H1 (cell line): Measurements from ENCODE around the gene IDH3A. TPM values are rescaled to one million over a fixed set of nuclear protein-coding genes. Genes with fewer than 3 reads are reported as not detected.

Experiments used
- BRCA1 ChIP-seq: IDR thresholded peaks from 2 replicates; pipeline ENCODE4 v1.6.1; 2012; ENCODE audit warnings: low read depth, low read length, improper control_type of control experiment
- EP300 ChIP-seq, 2 experiments: IDR thresholded peaks; 1 replicate in 1 of 2; 2 replicates in 1 of 2; pipeline ENCODE4 v1.6.1; 2011 to 2012; ENCODE audit warnings: low read depth in 2 of 2, low read length in 2 of 2, mild to moderate bottlenecking in 2 of 2, borderline replicate concordance in 1 of 2, inconsistent platforms in 1 of 2, moderate library complexity in 1 of 2
- KDM4A ChIP-seq: IDR thresholded peaks from one replicate; pipeline ENCODE4 v1.7.1; 2012; ENCODE audit warnings: low read depth, mild to moderate bottlenecking, moderate library complexity, low read length, inconsistent platforms; ENCODE audit not compliant: severe bottlenecking
- MAX ChIP-seq: IDR thresholded peaks from 2 replicates; pipeline ENCODE4 v1.6.1; 2012; ENCODE audit warnings: inconsistent platforms
- NRF1 ChIP-seq: IDR thresholded peaks from 2 replicates; pipeline ENCODE4 v1.6.1; 2011; ENCODE audit warnings: mild to moderate bottlenecking, low read depth, low read length, improper control_type of control experiment
- POLR2A ChIP-seq, 2 experiments: IDR thresholded peaks; 1 replicate in 1 of 2; 2 replicates in 1 of 2; pipeline ENCODE4 v1.6.1; 2011; ENCODE audit warnings: low read depth in 2 of 2, low read length in 2 of 2, mild to moderate bottlenecking in 2 of 2; ENCODE audit errors: control extremely low read depth in 1 of 2
- POLR2AphosphoS5 ChIP-seq: IDR thresholded peaks from 2 replicates; pipeline ENCODE4 v1.6.1; 2011; ENCODE audit warnings: low read depth, low read length
- RAD21 ChIP-seq, 2 experiments: IDR thresholded peaks in 1 of 2; conservative IDR thresholded peaks in 1 of 2; 2 replicates each; pipeline ENCODE4 v1.6.1; 2011; ENCODE audit warnings: low read depth in 2 of 2, low read length in 2 of 2, improper control_type of control experiment in 1 of 2, inconsistent platforms in 1 of 2, mild to moderate bottlenecking in 1 of 2, moderate library complexity in 1 of 2
- RNF2 ChIP-seq: fragments of 200-900, 300-1000 bp; sonication (generic); IDR thresholded peaks from 2 replicates; pipeline ENCODE4 v1.7.1; 2016; ENCODE audit warnings: borderline replicate concordance, low read depth, mild to moderate bottlenecking, antibody characterized with exemption, low read length; ENCODE audit not compliant: poor library complexity, severe bottlenecking; ENCODE audit errors: missing control alignments
- SIN3A ChIP-seq, 2 experiments: IDR thresholded peaks in 1 of 2; conservative IDR thresholded peaks in 1 of 2; 2 replicates each; pipeline ENCODE4 v1.6.1; 2011 to 2012; ENCODE audit warnings: low read length in 2 of 2, improper control_type of control experiment in 1 of 2, low read depth in 1 of 2, mild to moderate bottlenecking in 1 of 2
- SIRT6 ChIP-seq: IDR thresholded peaks from one replicate; pipeline ENCODE4 v1.7.1; 2012; ENCODE audit warnings: low read length, inconsistent platforms
- TAF1 ChIP-seq: IDR thresholded peaks from 2 replicates; pipeline ENCODE4 v1.6.1; 2011; ENCODE audit warnings: mild to moderate bottlenecking, low read depth, low read length
- TEAD4 ChIP-seq: IDR thresholded peaks from 2 replicates; pipeline ENCODE4 v1.6.1; 2012; ENCODE audit warnings: low read depth, low read length, inconsistent platforms, mixed read lengths
- polyA plus RNA-seq, 7 experiments: library from polyadenylated mRNA; depleted of rRNA in 3 of 7; stranded (reverse) in 5 of 7; unstranded in 2 of 7; fragments of >200 nt in 5 of 7; fragments of 200-250 nt in 2 of 7; gene quantifications; 1 replicate in 5 of 7; 2 replicates in 1 of 7; 4 replicates in 1 of 7; pipeline versions ENCODE4 v1.2.1 to v1.2.3, GENCODE V29; 2011 to 2013; ENCODE audit warnings: missing spikeins in 2 of 7, mixed read lengths in 2 of 7
- total RNA-seq: library from RNA; stranded (reverse); fragmentation: NEBNext Ultra II Directional; extraction: Animal tissue kit (Norgen Biotek cat#: 25700); gene quantifications from 2 replicates; pipeline ENCODE4 v1.2.1, GENCODE V29; 2021
- TF ChIP-seq, protein P1 (sequence below): IDR thresholded peaks from 2 replicates; pipeline ENCODE4 v1.6.1; 2012; ENCODE audit warnings: low read length, inconsistent platforms

The IDH3A gene
- total and polyA plus RNA-seq, 2 of the 8 experiments (the other 6 are each of a cell fraction or from before 2014, with no cell fraction given): 23.4 to 36.8 TPM

DNA sequence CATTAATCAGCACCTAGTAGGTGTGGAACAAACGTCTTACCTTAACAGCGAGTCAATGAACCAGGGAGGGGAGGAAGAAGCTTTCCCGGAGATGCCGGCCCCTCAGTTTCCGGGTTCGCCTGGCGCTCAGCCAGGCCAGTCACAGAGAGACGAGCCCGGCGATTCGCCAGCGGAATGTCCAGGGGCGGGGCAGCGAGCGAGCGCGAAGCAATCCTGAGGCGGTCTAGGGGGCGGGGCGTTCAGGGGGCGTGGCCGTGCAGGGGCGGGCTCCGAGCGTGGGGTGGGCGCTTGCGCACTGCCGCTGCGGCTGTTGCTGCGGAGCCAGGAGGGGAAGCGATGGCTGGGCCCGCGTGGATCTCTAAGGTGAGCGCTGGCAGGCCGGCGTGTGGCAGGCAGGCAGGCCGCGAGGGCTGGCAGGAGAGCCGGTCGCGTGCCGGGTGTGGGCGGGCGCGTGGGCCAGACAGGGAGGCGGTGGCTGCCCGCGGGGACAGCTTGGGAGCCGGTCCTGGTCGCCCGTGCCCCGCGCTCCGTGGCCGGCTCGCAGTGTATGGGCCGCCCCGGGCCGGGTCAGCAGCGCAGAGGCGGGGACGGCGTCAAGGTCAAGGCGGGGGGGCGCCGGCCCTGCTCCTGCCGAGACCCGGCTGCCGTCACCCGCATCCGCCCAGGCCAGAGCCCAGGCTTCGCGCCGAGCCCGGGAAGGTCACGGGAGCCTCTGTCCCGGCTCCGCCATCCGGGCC, at the start of gene IDH3A (continued):
- peak; percentile 17 to 76 for TF ChIP-seq POLR2A (IDR thresholded peaks at IDR 0.05; ENCODE audit: control extremely low read depth in 1 of 2, low read depth in 2 of 2, low read length in 2 of 2)
- peak; percentile 61; the same call in 1 of the 2 replicates for TF ChIP-seq POLR2AphosphoS5
- no peak for TF ChIP-seq EP300 (IDR thresholded peaks at IDR 0.05; ENCODE audit: borderline replicate concordance in 1 of 2, low read depth in 2 of 2, low read length in 2 of 2)
- TF ChIP-seq KDM4A: peak; percentile 78
- TF ChIP-seq SIN3A (conservative IDR thresholded peaks at IDR 0.05 in 1 of 2, IDR thresholded peaks at IDR 0.05 in 1 of 2; ENCODE audit: low read depth in 1 of 2, low read length in 2 of 2): peak in 1 of 2 experiments; percentile 88; a peak in 2 of 4 replicates
- TF ChIP-seq SIRT6: no peak
- TF ChIP-seq BRCA1: no peak
- no peak for TF ChIP-seq RAD21 (IDR thresholded peaks at IDR 0.05 in 1 of 2, conservative IDR thresholded peaks at IDR 0.05 in 1 of 2; ENCODE audit: low read depth in 2 of 2, low read length in 2 of 2)
- no peak; the same call in none of the 2 replicates for TF ChIP-seq MAX
- TF ChIP-seq TEAD4: 0 out of 2 replicates have a peak, but pooled peaks have one; percentile 11
- TF ChIP-seq RNF2: no peak
- peak; percentile 85; the same call in 1 of the 2 replicates for TF ChIP-seq TAF1
- TF ChIP-seq, protein P1, sequence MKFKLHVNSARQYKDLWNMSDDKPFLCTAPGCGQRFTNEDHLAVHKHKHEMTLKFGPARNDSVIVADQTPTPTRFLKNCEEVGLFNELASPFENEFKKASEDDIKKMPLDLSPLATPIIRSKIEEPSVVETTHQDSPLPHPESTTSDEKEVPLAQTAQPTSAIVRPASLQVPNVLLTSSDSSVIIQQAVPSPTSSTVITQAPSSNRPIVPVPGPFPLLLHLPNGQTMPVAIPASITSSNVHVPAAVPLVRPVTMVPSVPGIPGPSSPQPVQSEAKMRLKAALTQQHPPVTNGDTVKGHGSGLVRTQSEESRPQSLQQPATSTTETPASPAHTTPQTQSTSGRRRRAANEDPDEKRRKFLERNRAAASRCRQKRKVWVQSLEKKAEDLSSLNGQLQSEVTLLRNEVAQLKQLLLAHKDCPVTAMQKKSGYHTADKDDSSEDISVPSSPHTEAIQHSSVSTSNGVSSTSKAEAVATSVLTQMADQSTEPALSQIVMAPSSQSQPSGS: no peak
- TF ChIP-seq NRF1: peak; percentile 5; the same call in 1 of the 2 replicates
